WTC11 (cell line): Measurements from ENCODE around the gene H6PD. TPM values are rescaled to one million over a fixed set of nuclear protein-coding genes. Genes with fewer than 3 reads are reported as not detected.

Source experiments
- ATAC-seq: fragments of 200-7000 bp; cut with Tn5 transposase; 2 replicates; pipeline ENCODE4 v1.10.0; 2021; ENCODE audit warnings: mild to moderate bottlenecking, moderate library complexity
- CTCF ChIA-PET: fragments of 300-600 bp; sonication (Branson Sonifier 250); formaldehyde crosslinking; loops from one replicate; lab custom pipeline; 2021; ENCODE audit warnings: antibody characterized with exemption; lab: Charles Lee
- POLR2A ChIA-PET: fragments of 350-600 bp; sonication (Branson Sonifier 250); formaldehyde crosslinking; loops from one replicate; lab custom pipeline; 2021; ENCODE audit warnings: antibody characterized with exemption; lab: Charles Lee
- DNase-seq: peaks from one replicate; pipeline ENCODE4 v3.0.0; 2021; ENCODE audit warnings: low spot score
- H3K27ac Mint-ChIP-seq: 2 replicates; pipeline ENCODE4 v1.8.0; 2021; ENCODE audit warnings: mixed read lengths
- H3K27me3 Mint-ChIP-seq: 2 replicates; pipeline ENCODE4 v1.8.0; 2021; ENCODE audit warnings: low read depth, mild to moderate bottlenecking, moderate library complexity, mixed read lengths
- H3K36me3 Mint-ChIP-seq: 2 replicates; pipeline ENCODE4 v1.8.0; 2021; ENCODE audit warnings: mixed read lengths
- H3K4me1 Mint-ChIP-seq: 2 replicates; pipeline ENCODE4 v1.8.0; 2022; ENCODE audit warnings: mixed read lengths
- H3K4me3 Mint-ChIP-seq: 2 replicates; pipeline ENCODE4 v1.8.0; 2021; ENCODE audit warnings: mild to moderate bottlenecking, moderate library complexity, mixed read lengths
- H3K9me3 Mint-ChIP-seq: 2 replicates; pipeline ENCODE4 v1.8.0; 2021; ENCODE audit warnings: mixed read lengths
- CTCF ChIP-seq: fragments of 200-600 bp; IDR thresholded peaks from 2 replicates; pipeline ENCODE4 v1.8.0; 2022; ENCODE audit warnings: antibody characterized with exemption
- ELF4 ChIP-seq: sonication (generic); formaldehyde crosslinking; IDR thresholded peaks from 2 replicates; pipeline ENCODE4 v1.8.1; 2022; ENCODE audit warnings: low read depth, mild to moderate bottlenecking, moderate library complexity, missing genetic modification reagents
- EMX1 ChIP-seq: fragments of 250-450 bp; sonication (Bioruptor Pico); IDR thresholded peaks from 2 replicates; pipeline ENCODE4 v1.8.0; 2021; ENCODE audit warnings: mild to moderate bottlenecking
- ETV6 ChIP-seq: sonication (generic); formaldehyde crosslinking; IDR thresholded peaks from 2 replicates; pipeline ENCODE4 v1.8.1; 2022; ENCODE audit warnings: mild to moderate bottlenecking, missing genetic modification reagents
- GABPB1 ChIP-seq: sonication (generic); formaldehyde crosslinking; IDR thresholded peaks from 2 replicates; pipeline ENCODE4 v1.8.1; 2023; ENCODE audit warnings: mild to moderate bottlenecking, missing genetic modification reagents
- GTF2I ChIP-seq: fragments of 250-450 bp; sonication (Bioruptor Pico); conservative IDR thresholded peaks from 2 replicates; pipeline ENCODE4 v1.4.0; 2021; ENCODE audit warnings: mild to moderate bottlenecking
- IRF1 ChIP-seq: sonication (generic); formaldehyde crosslinking; IDR thresholded peaks from 2 replicates; pipeline ENCODE4 v1.8.0; 2023; ENCODE audit warnings: missing genetic modification reagents
- JAZF1 ChIP-seq: fragments of 250-450 bp; sonication (Bioruptor Pico); IDR thresholded peaks from 2 replicates; pipeline ENCODE4 v1.9.0; 2021; ENCODE audit warnings: moderate library complexity, mild to moderate bottlenecking, inconsistent platforms
- JUN ChIP-seq: sonication (generic); formaldehyde crosslinking; IDR thresholded peaks from 2 replicates; pipeline ENCODE4 v1.8.0; 2023; ENCODE audit warnings: mild to moderate bottlenecking, missing genetic modification reagents
- MXD4 ChIP-seq: fragments of 250-450 bp; sonication (Bioruptor Pico); IDR thresholded peaks from 2 replicates; pipeline ENCODE4 v1.8.0; 2021; ENCODE audit warnings: mild to moderate bottlenecking, moderate library complexity, borderline replicate concordance
- MYBL2 ChIP-seq: sonication (generic); formaldehyde crosslinking; IDR thresholded peaks from 2 replicates; pipeline ENCODE4 v1.8.1; 2023; ENCODE audit warnings: mild to moderate bottlenecking, moderate library complexity, missing genetic modification reagents
- NR2C2 ChIP-seq: sonication (generic); formaldehyde crosslinking; IDR thresholded peaks from 2 replicates; pipeline ENCODE4 v1.8.0; 2022; ENCODE audit warnings: mild to moderate bottlenecking, missing genetic modification reagents
- PRDM15 ChIP-seq: sonication (generic); formaldehyde crosslinking; IDR thresholded peaks from 2 replicates; pipeline ENCODE4 v1.8.0; 2022; ENCODE audit warnings: missing genetic modification reagents
- SMAD3 ChIP-seq: sonication (generic); formaldehyde crosslinking; IDR thresholded peaks from 2 replicates; pipeline ENCODE4 v1.8.0; 2022; ENCODE audit warnings: missing genetic modification reagents, mild to moderate bottlenecking, borderline replicate concordance
- SOX15 ChIP-seq: fragments of 250-450 bp; sonication (Bioruptor Pico); IDR thresholded peaks from 2 replicates; pipeline ENCODE4 v1.9.0; 2021; ENCODE audit warnings: mild to moderate bottlenecking
- SP1 ChIP-seq: sonication (generic); formaldehyde crosslinking; conservative IDR thresholded peaks from 2 replicates; pipeline ENCODE4 v1.8.1; 2022; ENCODE audit warnings: missing genetic modification reagents
- TEAD1 ChIP-seq: sonication (generic); formaldehyde crosslinking; IDR thresholded peaks from 2 replicates; pipeline ENCODE4 v1.8.0; 2022; ENCODE audit warnings: mild to moderate bottlenecking, missing genetic modification reagents
- TEAD4 ChIP-seq: sonication (generic); formaldehyde crosslinking; IDR thresholded peaks from 2 replicates; pipeline ENCODE4 v1.8.0; 2022; ENCODE audit warnings: mild to moderate bottlenecking, missing genetic modification reagents
- USF2 ChIP-seq: sonication (generic); formaldehyde crosslinking; IDR thresholded peaks from 2 replicates; pipeline ENCODE4 v1.8.1; 2023; ENCODE audit warnings: mild to moderate bottlenecking, missing genetic modification reagents, moderate library complexity
- ZMAT4 ChIP-seq: fragments of 250-450 bp; sonication (Bioruptor Pico); IDR thresholded peaks from 2 replicates; pipeline ENCODE4 v1.9.0; 2021; ENCODE audit warnings: mild to moderate bottlenecking
- ZNF317 ChIP-seq: sonication (generic); formaldehyde crosslinking; IDR thresholded peaks from 2 replicates; pipeline ENCODE4 v1.8.1; 2023; ENCODE audit warnings: low read depth, mild to moderate bottlenecking, moderate library complexity, missing genetic modification reagents, borderline replicate concordance
- ZNF671 ChIP-seq: fragments of 250-450 bp; sonication (Bioruptor Pico); IDR thresholded peaks from 2 replicates; pipeline ENCODE4 v1.8.0; 2021; ENCODE audit warnings: mild to moderate bottlenecking
- ZSCAN18 ChIP-seq: fragments of 250-450 bp; sonication (Bioruptor Pico); IDR thresholded peaks from 2 replicates; pipeline ENCODE4 v2.1.2; 2022; ENCODE audit warnings: mild to moderate bottlenecking, moderate library complexity
- total RNA-seq: library from RNA; stranded (reverse); gene quantifications from 3 replicates; pipeline ENCODE4 v1.2.3, GENCODE V29; 2021

H6PD gene
- total RNA-seq, 1 experiment from 2014 or later, result 7.4 TPM

GRCh38 chr1:9281071-9281827 is 46.7 kb downstream of the H6PD start:
- H3K36me3 Mint-ChIP-seq, result no peaks in the 10 kb centered on the region
- ATAC-seq (no peak), DNase-seq (no peak)
- H3K27ac Mint-ChIP-seq, result no peak overlapping the region
- H3K4me3 Mint-ChIP-seq, result no peak overlapping the region
- no peaks in the 10 kb centered on the region; the same call in 1 of the 2 replicates for H3K27me3 Mint-ChIP-seq
- ChIA-PET CTCF (interaction anchor here (0.8 to 6.7 kb wide), 8 partner anchors 9 to 307 kb away, joined by 3 to 34 read pairs (median 8); partner anchors contain the start of gene SPSB1), POLR2A (no interaction called here)
- peaks cover 30% of the 10 kb centered on the region for H3K4me1 Mint-ChIP-seq
- TF ChIP-seq SOX15 (CRISPR knock-in tag) (no peak), GTF2I (no peak), SP1 (CRISPR knock-in tag) (no peak), MYBL2 (CRISPR knock-in tag) (no peak), CTCF (no peak), ZNF317 (no peak), ZSCAN18 (CRISPR knock-in tag) (no peak), JUN (CRISPR knock-in tag) (no peak), NR2C2 (CRISPR knock-in tag) (no peak)
- peaks cover 12% of the 10 kb centered on the region for H3K9me3 Mint-ChIP-seq

- Mint-ChIP-seq H3K27ac (no peak overlapping the region), H3K36me3 (no peaks in the 10 kb centered on the region), H3K4me3 (no peak overlapping the region), H3K27me3 (no peaks in the 10 kb centered on the region; the same call in 1 of the 2 replicates), H3K4me1 (peaks cover 27% of the 10 kb centered on the region), H3K9me3 (peaks cover 12% of the 10 kb centered on the region)
- ATAC-seq, result no peak
- no peak for DNase-seq
- ChIA-PET CTCF (interaction anchor here (0.7 to 6.7 kb wide), 5 partner anchors 10 to 574 kb away, joined by 3 to 34 read pairs (median 4); partner anchors contain the start of gene SPSB1), POLR2A (no interaction called here)
- TF ChIP-seq ELF4 (no peak), PRDM15 (no peak), ETV6 (CRISPR knock-in tag) (no peak), ZMAT4 (CRISPR knock-in tag) (no peak), JAZF1 (no peak), TEAD4 (CRISPR knock-in tag) (no peak), IRF1 (no peak), ZNF671 (no peak), GABPB1 (CRISPR knock-in tag) (no peak), MXD4 (CRISPR knock-in tag) (no peak), SMAD3 (no peak), EMX1 (no peak), TEAD1 (CRISPR knock-in tag) (no peak), USF2 (CRISPR knock-in tag) (no peak)
Measured at GRCh38 chr1:9281908-9282695, 47.5 kb downstream of the H6PD start.
